T-helper 17 cell (primary cell): ENCODE results near the gene NGFR. TPM values are rescaled to one million over a fixed set of nuclear protein-coding genes. Genes with fewer than 3 reads are reported as not detected.
"Not testable (repeated sequence)": the region's sequence is repeated elsewhere in the genome, so short reads cannot be mapped to it uniquely, and the experiment has no call there.

Experiments
- ATAC-seq: fragments of 150-1000 bp; cut with Tn5 transposase; 2 replicates; pipeline ENCODE4 v1.10.0; 2021; ENCODE audit warnings: mild to moderate bottlenecking, moderate library complexity
- DNase-seq, 3 donors: peaks; one replicate each; pipeline versions ENCODE4 v3.0.0 to v3.0.0-alpha.2; 2020 to 2021
- H3K9me3 ChIP-seq: one replicate; pipeline ENCODE4 v1.7.0; 2013; ENCODE audit warnings: low read length, mild to moderate bottlenecking; ENCODE audit not compliant: control insufficient read depth, poor library complexity, severe bottlenecking
- H3K27ac Mint-ChIP-seq: one replicate; pipeline ENCODE4 v1.8.0; 2022; ENCODE audit warnings: mild to moderate bottlenecking, moderate library complexity, mixed read lengths
- H3K27me3 Mint-ChIP-seq: one replicate; pipeline ENCODE4 v1.8.0; 2022; ENCODE audit warnings: mixed read lengths
- H3K36me3 Mint-ChIP-seq: one replicate; pipeline ENCODE4 v1.8.0; 2022; ENCODE audit warnings: low read depth, mixed read lengths
- H3K4me1 Mint-ChIP-seq: one replicate; pipeline ENCODE4 v1.8.0; 2022; ENCODE audit warnings: mild to moderate bottlenecking, mixed read lengths
- H3K4me3 Mint-ChIP-seq: one replicate; pipeline ENCODE4 v1.8.0; 2022; ENCODE audit warnings: mild to moderate bottlenecking, moderate library complexity, mixed read lengths
- total RNA-seq, 4 donors: library from RNA in 2 of 4; stranded (reverse) in 2 of 4; gene quantifications; one replicate each; pipeline ENCODE4 v1.2.3 and lab custom pipeline; 2022 to 2026

NGFR gene
- total RNA-seq, 2 donors from 2014 or later, result 0.25 to 0.52 TPM

DNA sequence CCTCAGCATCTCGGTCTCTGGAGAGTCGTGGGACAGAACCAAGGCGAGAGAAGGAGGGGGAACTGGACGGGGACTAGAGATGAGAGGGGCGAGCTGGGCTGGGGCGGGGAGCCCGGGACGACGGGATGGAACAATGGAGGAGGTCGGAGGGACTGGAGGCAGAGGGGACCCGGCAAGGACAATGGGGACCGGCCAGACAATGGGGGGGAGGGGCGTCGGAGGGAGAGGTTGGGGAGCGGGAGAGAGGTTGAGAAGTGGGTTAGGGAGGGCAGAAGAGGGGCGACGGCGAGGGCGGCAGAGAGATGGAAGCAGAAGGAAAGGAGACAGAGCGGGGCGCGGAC, 719 bp downstream of the NGFR start:
- Mint-ChIP-seq H3K27ac (no peak overlapping the region), H3K36me3 (peaks cover 5% of the 10 kb centered on the region), H3K27me3 (peaks cover 41% of the 10 kb centered on the region), H3K4me3 (peak overlapping the region; percentile 90), H3K4me1 (peaks cover 29% of the 10 kb centered on the region)
- no peaks in the 10 kb centered on the region for H3K9me3 ChIP-seq
- DNase-seq (no peak), ATAC-seq (no peak)

DNA sequence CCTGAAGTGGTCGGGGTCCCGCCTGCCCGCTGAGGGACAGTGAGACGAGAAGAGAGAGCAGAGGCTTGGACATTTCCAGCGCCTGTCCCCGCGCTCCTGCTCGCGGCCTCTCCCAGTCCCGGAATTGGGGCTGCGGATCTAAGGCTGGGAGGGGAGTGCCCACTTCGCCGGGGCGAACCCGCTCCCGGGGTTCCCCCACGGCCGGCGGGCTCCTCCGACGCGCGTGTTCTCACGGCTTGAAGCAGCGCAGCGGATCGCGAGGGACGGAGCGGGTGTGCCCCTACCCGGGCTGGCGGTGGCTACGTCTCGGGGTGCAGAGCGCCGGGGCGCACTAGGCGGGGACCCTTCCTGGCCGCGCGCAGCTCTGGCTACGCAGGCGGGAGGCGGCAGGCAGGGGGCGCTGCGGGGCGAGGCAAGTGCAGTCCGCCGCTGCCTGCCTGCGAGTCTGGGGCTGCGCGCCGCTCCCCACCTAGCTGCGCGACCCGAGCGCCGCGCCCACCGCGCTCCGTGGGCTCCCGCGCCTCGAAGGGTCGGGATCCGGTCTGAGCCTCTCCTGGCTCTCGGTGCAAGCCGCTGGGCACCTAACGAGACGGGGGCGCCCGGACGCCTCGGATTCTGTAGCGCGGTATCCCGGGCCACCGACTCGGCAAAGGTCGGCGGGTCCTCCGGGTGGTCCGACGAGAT, 1.2 kb downstream of the NGFR start:
- H3K9me3 ChIP-seq, result no peaks in the 10 kb centered on the region
- Mint-ChIP-seq H3K4me3 (peak overlapping the region; percentile 90), H3K27ac (no peak overlapping the region), H3K27me3 (peaks cover 43% of the 10 kb centered on the region), H3K36me3 (peaks cover 5% of the 10 kb centered on the region), H3K4me1 (peaks cover 29% of the 10 kb centered on the region)
- ATAC-seq (peak; percentile 85), DNase-seq (peak; percentile 74 to 87 (median 85))

DNA sequence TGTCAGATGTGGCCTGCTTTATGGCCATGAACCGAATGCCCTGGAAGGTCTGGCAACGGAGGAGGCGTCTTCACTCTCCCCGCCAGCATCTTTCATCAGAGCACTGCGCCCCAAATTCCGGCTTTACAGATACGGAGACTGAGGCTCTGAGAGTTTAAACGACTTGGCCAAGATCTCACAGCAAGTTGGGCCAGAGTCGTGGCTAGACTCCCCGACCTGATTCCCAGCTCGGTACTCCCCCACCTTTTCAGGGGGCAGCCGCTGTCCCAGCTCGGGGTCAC, 1.7 kb downstream of the NGFR start:
- H3K4me3 Mint-ChIP-seq, result peak overlapping the region; percentile 90
- H3K27me3 Mint-ChIP-seq, result peaks cover 48% of the 10 kb centered on the region
- no peak overlapping the region for H3K27ac Mint-ChIP-seq
- H3K4me1 Mint-ChIP-seq, result peaks cover 29% of the 10 kb centered on the region
- no peak for DNase-seq
- no peaks in the 10 kb centered on the region for H3K9me3 ChIP-seq
- H3K36me3 Mint-ChIP-seq, result peaks cover 3% of the 10 kb centered on the region
- no peak for ATAC-seq

DNA sequence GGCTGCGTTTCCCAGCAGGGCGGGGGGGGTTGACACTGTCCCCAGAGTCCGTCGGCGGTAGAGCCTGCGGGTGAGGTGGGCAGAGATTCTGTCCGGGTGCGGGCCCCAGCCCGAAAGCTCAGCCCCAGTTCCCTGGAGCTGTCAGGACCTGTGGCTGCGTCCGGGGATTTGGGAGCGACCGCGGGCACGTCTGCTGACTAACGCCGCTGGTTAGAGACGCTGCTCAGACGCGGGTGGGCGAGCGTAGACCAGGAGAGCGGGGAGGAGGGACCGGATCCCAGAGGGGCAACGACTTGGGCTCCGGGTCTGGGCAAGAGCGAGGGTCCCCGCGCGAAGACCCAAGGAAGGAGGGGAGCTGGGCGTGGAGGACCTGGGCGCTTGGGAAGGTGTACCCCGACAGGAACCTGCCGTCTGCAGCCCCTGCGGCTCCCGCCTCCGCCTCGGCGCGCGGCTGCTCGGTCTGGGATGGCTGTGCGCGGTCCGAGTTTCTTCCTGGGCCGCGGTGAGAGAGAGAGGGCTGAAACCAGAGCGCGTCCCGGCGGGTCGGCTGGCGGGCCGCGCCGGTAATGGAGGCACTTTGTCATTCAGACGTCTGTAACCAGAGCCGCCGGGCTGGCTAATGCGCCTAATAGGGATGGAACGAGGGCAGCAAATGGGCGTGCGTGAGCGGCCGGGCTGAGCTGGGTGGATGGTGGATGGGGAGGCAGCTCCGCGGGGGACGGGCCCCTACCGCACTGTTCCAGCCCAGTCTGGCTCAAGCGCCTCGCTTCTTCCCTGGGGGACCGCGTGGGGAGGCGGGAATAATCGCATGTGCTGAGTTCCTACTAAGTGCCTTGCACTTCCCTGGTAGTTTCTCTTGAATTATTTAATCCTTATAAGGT, 2.3 kb downstream of the NGFR start:
- peak in 1 of 3 donors; percentile 13 for DNase-seq
- ATAC-seq, result no peak
- Mint-ChIP-seq H3K4me1 (peaks cover 29% of the 10 kb centered on the region), H3K4me3 (peak overlapping the region; percentile 90), H3K27ac (no peak overlapping the region), H3K27me3 (peaks cover 53% of the 10 kb centered on the region), H3K36me3 (peaks cover 2% of the 10 kb centered on the region)
- no peaks in the 10 kb centered on the region for H3K9me3 ChIP-seq

DNA sequence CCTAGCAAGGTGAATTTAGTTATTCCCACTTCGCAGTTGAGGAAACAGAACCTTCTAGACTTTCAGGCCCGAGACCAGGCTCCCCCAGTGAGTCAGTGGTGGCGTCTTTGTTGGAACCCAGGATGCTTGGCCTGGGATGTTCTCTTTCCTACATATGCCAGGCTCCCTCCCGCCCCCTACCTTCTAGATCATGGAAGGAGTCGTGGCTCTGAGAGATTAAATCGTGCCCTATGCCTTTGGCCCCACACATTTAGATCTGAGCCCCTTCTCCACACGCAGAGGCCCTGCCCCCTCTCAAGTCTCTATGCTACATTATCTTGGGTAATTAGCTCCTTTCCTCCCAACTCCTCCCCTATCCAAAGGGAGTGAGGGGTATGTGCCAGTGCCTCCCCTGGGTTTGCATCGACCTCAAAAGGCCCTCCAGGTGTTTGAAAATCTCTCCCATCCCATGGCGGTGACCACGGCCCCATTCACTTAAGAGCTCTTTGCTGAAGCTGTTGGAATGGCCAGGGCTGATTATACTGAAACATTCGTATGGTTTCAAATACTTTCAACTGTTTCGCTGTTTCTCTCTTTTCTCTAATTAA, 3.0 kb downstream of the NGFR start:
- DNase-seq, result no peak
- H3K27ac Mint-ChIP-seq, result no peak overlapping the region
- peaks cover 5% of the 10 kb centered on the region for H3K36me3 Mint-ChIP-seq
- ATAC-seq, result no peak
- H3K9me3 ChIP-seq, result no peaks in the 10 kb centered on the region
- peaks cover 31% of the 10 kb centered on the region for H3K4me1 Mint-ChIP-seq
- peak overlapping the region; percentile 90 for H3K4me3 Mint-ChIP-seq
- H3K27me3 Mint-ChIP-seq, result peaks cover 61% of the 10 kb centered on the region

DNA sequence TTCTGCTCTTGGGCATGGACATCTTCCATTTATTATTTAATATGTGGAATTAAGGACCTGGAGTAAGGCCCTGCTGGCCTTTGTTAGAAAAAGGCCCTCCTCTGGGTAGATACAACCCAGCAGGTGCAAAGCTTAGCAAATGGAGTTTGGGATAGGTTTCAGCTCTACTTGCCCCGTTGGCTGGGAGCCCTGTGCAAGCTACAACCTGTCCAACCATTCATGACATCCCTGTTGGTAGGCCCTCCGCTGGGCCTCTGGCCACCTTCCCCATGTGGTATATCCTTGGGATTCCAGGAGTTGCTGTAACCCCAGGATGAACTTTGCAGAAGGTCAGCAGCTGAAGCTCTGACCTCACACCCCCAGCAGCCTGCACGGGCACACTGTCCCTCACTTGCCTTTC, 6.4 kb downstream of the NGFR start:
- no peaks in the 10 kb centered on the region for H3K9me3 ChIP-seq
- peaks cover 12% of the 10 kb centered on the region for H3K4me1 Mint-ChIP-seq
- no peak for DNase-seq
- ATAC-seq, result no peak
- H3K4me3 Mint-ChIP-seq, result no peak overlapping the region
- no peak overlapping the region for H3K27ac Mint-ChIP-seq
- H3K27me3 Mint-ChIP-seq, result peaks cover 86% of the 10 kb centered on the region
- peaks cover 14% of the 10 kb centered on the region for H3K36me3 Mint-ChIP-seq

DNA sequence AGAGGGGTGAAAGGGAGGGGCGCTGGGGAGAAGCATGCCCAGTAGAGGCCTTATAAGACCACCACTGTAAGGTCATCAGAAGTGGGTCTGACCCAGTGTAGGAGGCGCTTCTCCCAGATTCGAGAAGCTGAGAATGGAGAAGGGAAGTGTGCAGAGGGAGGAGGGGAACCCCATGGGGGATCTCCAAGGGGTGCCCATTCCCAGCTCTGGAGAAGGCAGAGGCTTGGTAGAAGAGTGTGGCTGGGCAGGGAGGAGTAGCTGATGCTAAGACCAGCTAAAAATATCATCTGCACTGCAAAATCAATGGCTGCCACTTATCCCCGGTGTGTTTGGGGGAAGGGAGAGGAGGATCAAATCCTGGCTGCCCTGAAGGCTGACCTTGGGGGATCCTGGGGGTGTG, 7.2 kb downstream of the NGFR start:
- Mint-ChIP-seq H3K4me1 (peaks cover 8% of the 10 kb centered on the region), H3K27ac (no peak overlapping the region), H3K4me3 (no peak overlapping the region), H3K27me3 (peaks cover 88% of the 10 kb centered on the region), H3K36me3 (peaks cover 14% of the 10 kb centered on the region)
- DNase-seq (no peak), ATAC-seq (no peak)
- H3K9me3 ChIP-seq, result no peaks in the 10 kb centered on the region

DNA sequence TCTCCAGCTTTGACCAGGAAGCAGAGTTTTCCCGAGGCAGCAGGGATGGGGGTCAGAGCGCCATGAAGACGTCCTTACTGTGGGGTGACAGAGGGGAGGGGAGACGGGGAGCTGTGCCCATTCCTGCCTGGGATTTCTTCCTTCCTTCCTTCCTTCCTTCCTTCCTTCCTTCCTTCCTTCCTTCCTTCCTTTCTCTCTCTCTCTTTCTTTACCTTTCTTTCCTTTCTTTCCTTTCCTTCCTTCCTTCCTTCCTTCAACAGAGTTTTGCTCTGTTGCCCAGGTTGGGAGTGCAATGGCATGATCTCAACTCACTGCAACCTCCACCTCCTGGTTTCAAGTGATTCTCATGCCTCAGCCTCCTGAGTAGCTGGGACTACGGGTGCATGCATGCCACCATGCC, 7.6 kb downstream of the NGFR start:
- Mint-ChIP-seq H3K36me3 (peaks cover 14% of the 10 kb centered on the region), H3K27me3 (peaks cover 88% of the 10 kb centered on the region)
- DNase-seq, H3K27ac Mint-ChIP-seq, H3K4me3 Mint-ChIP-seq, H3K9me3 ChIP-seq, H3K4me1 Mint-ChIP-seq, ATAC-seq: not testable (repeated sequence)

DNA sequence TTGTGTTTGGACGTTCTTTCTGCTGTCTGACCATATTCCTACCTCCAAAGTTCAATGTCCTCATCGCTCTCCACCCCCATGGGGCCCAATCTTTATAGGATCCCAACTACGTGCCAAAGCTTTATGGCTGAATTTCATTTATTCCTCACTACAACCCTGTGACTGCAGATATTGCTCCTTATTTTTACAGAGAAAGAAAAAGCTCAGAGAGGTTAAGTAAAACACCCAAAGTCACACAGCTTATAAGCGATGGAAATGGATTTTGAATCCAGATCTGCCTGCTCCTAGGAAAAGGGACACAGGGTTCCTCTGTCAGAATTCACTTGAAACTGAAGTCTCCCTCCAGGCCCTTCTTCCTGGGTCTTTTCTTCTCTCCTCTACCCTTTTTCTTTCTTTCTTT, 9.3 kb downstream of the NGFR start:
- Mint-ChIP-seq H3K4me1 (peaks cover 2% of the 10 kb centered on the region), H3K27ac (no peak overlapping the region), H3K27me3 (peaks cover 79% of the 10 kb centered on the region), H3K36me3 (peaks cover 12% of the 10 kb centered on the region), H3K4me3 (no peak overlapping the region)
- ATAC-seq (no peak), DNase-seq (no peak)
- H3K9me3 ChIP-seq, result no peaks in the 10 kb centered on the region

DNA sequence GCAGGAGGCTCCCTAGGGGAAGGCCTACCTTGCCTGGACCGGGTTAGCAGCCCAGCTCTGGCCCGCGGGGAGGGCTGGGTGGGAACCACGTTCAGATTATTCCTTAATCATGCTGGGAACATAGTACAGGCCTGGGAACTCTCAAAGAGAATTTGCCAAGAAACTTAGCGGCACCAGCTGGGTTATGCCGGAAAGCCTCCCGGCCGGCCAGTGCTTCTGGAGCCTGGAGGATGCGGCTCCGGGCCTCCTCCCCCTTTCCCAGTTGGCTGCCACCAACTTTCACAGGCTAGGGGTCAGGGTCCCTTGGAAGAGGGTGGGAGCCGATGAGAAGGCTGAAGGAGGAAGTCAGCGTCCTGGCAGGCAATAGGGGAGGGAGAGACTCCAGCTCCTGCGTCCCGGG, 10.8 kb downstream of the NGFR start:
- H3K4me1 Mint-ChIP-seq, result peaks cover 5% of the 10 kb centered on the region
- H3K9me3 ChIP-seq, result no peaks in the 10 kb centered on the region
- DNase-seq, result no peak

DNA sequence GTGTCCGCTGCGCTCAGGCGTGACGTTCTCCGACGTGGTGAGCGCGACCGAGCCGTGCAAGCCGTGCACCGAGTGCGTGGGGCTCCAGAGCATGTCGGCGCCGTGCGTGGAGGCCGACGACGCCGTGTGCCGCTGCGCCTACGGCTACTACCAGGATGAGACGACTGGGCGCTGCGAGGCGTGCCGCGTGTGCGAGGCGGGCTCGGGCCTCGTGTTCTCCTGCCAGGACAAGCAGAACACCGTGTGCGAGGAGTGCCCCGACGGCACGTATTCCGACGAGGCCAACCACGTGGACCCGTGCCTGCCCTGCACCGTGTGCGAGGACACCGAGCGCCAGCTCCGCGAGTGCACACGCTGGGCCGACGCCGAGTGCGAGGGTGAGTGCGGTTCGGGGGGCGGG, 11.2 kb downstream of the NGFR start:
- Mint-ChIP-seq H3K4me1 (peaks cover 5% of the 10 kb centered on the region), H3K27me3 (peaks cover 67% of the 10 kb centered on the region), H3K4me3 (no peak overlapping the region), H3K36me3 (peaks cover 12% of the 10 kb centered on the region), H3K27ac (no peak overlapping the region)
- H3K9me3 ChIP-seq, result no peaks in the 10 kb centered on the region
- ATAC-seq (no peak), DNase-seq (no peak)

More for the DNA sequence above, 10.8 kb downstream of the NGFR start:
- Mint-ChIP-seq H3K27ac (no peak overlapping the region), H3K27me3 (peaks cover 71% of the 10 kb centered on the region), H3K4me3 (no peak overlapping the region), H3K36me3 (peaks cover 12% of the 10 kb centered on the region)
- no peak for ATAC-seq

DNA sequence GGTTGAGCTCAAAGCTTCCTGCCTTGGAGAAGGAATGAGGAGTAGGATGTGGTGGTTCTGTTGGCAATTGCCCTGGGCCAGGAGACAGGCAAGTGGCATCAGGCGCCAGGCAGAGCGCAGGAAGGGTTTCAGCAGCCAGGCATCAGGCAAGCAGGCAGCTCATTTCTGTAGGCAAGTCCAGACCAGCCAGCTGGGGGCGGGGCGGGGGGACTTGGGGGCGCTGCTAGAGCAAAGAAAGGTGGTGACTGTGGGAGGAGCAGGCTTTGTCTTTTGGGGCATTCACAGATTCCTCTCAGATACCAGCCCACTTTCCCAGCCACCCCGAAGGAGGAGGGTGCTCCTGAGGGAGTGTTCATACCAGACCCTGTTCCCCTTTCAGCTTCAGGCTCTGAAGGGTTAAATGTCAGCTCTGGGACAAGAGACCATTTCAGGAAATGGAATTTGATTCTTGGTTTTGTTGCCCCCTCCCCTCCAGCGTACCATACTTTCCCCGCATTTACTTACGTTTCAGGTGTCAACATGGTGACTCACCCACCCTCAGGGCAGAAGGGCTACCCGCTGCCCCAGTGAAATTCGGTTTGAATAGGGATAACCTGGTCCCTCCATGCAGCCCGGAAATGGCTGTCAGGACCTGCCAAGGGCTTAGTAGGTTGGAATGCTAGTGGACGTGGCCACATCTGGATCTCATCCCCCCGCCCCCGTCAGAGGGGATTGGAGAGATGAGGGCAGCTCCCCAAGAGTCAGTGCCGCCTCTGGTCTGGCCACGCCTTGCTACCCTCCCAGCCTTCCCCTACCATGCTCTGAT, 13.2 kb downstream of the NGFR start:
- Mint-ChIP-seq H3K27ac (no peak overlapping the region), H3K27me3 (peaks cover 47% of the 10 kb centered on the region), H3K36me3 (peaks cover 9% of the 10 kb centered on the region), H3K4me1 (peaks cover 3% of the 10 kb centered on the region), H3K4me3 (no peak overlapping the region)
- no peaks in the 10 kb centered on the region for H3K9me3 ChIP-seq
- no peak for DNase-seq
- ATAC-seq, result no peak
